Panc1 (cell line): ENCODE results near the gene RAB14.

Experiments used
- POLR2AphosphoS5 ChIP-seq: IDR thresholded peaks from 2 replicates; pipeline ENCODE4 v1.6.1; 2012; ENCODE audit warnings: mild to moderate bottlenecking, low read depth, low read length, moderate library complexity
- SIN3A ChIP-seq: IDR thresholded peaks from 2 replicates; pipeline ENCODE4 v1.6.1; 2012; ENCODE audit warnings: low read depth, mild to moderate bottlenecking, low read length, moderate library complexity, borderline replicate concordance; ENCODE audit not compliant: insufficient read depth
- TCF7L2 ChIP-seq: IDR thresholded peaks from 2 replicates; pipeline ENCODE4 v1.6.1; 2011; ENCODE audit warnings: mild to moderate bottlenecking, low read depth, low read length, inconsistent platforms
- TF ChIP-seq, protein P1 (sequence below), 2 experiments: IDR thresholded peaks; 2 replicates each; pipeline ENCODE4 v1.6.1; 2011 to 2012; ENCODE audit warnings: low read depth in 2 of 2, control low read depth in 1 of 2, low read length in 1 of 2, mild to moderate bottlenecking in 1 of 2, moderate library complexity in 1 of 2; ENCODE audit not compliant: insufficient read depth in 1 of 2
- TF ChIP-seq, protein P2 (sequence below): fragments of 450-650 bp; IDR thresholded peaks from 2 replicates; pipeline ENCODE4 v1.5.1; 2017; ENCODE audit warnings: mild to moderate bottlenecking

DNA sequence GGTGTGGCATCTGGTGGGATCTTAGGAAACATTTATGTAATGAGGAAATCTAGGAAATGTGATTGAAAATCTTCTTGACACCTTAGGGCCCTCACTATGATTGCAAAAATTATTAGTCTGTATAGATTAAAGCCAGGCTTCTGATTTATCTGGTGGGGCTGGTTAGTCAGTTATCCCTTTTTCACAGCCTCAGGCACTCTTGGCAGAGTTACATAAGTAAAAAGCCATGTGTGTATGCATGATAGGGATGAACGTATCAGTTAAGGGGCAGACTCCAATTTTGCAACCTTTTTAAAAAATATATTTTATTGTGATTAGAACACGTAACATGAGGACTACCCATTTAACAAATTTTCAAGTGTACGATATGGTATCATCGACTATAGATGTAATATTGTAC, 30.6 kb upstream of the RAB14 start:
- TF ChIP-seq POLR2AphosphoS5 (no peak), SIN3A (no peak), TCF7L2 (no peak)
- TF ChIP-seq, protein P1, sequence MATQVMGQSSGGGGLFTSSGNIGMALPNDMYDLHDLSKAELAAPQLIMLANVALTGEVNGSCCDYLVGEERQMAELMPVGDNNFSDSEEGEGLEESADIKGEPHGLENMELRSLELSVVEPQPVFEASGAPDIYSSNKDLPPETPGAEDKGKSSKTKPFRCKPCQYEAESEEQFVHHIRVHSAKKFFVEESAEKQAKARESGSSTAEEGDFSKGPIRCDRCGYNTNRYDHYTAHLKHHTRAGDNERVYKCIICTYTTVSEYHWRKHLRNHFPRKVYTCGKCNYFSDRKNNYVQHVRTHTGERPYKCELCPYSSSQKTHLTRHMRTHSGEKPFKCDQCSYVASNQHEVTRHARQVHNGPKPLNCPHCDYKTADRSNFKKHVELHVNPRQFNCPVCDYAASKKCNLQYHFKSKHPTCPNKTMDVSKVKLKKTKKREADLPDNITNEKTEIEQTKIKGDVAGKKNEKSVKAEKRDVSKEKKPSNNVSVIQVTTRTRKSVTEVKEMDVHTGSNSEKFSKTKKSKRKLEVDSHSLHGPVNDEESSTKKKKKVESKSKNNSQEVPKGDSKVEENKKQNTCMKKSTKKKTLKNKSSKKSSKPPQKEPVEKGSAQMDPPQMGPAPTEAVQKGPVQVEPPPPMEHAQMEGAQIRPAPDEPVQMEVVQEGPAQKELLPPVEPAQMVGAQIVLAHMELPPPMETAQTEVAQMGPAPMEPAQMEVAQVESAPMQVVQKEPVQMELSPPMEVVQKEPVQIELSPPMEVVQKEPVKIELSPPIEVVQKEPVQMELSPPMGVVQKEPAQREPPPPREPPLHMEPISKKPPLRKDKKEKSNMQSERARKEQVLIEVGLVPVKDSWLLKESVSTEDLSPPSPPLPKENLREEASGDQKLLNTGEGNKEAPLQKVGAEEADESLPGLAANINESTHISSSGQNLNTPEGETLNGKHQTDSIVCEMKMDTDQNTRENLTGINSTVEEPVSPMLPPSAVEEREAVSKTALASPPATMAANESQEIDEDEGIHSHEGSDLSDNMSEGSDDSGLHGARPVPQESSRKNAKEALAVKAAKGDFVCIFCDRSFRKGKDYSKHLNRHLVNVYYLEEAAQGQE (IDR thresholded peaks at IDR 0.05; ENCODE audit: insufficient read depth in 1 of 2, low read depth in 2 of 2, low read length in 1 of 2): no peak
- TF ChIP-seq, protein P2, sequence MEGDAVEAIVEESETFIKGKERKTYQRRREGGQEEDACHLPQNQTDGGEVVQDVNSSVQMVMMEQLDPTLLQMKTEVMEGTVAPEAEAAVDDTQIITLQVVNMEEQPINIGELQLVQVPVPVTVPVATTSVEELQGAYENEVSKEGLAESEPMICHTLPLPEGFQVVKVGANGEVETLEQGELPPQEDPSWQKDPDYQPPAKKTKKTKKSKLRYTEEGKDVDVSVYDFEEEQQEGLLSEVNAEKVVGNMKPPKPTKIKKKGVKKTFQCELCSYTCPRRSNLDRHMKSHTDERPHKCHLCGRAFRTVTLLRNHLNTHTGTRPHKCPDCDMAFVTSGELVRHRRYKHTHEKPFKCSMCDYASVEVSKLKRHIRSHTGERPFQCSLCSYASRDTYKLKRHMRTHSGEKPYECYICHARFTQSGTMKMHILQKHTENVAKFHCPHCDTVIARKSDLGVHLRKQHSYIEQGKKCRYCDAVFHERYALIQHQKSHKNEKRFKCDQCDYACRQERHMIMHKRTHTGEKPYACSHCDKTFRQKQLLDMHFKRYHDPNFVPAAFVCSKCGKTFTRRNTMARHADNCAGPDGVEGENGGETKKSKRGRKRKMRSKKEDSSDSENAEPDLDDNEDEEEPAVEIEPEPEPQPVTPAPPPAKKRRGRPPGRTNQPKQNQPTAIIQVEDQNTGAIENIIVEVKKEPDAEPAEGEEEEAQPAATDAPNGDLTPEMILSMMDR: no peak
